ENCODE data around the gene TUG1. TPM values are rescaled to one million over a fixed set of nuclear protein-coding genes. Genes with fewer than 3 reads are reported as not detected.

Gene TUG1
- total RNA-seq (10 to 100 TPM; 18.7 to 38.4 (median 23.0) TPM), polyA plus RNA-seq (10 to 100 TPM; 18.2 to 49.1 TPM)

DNA sequence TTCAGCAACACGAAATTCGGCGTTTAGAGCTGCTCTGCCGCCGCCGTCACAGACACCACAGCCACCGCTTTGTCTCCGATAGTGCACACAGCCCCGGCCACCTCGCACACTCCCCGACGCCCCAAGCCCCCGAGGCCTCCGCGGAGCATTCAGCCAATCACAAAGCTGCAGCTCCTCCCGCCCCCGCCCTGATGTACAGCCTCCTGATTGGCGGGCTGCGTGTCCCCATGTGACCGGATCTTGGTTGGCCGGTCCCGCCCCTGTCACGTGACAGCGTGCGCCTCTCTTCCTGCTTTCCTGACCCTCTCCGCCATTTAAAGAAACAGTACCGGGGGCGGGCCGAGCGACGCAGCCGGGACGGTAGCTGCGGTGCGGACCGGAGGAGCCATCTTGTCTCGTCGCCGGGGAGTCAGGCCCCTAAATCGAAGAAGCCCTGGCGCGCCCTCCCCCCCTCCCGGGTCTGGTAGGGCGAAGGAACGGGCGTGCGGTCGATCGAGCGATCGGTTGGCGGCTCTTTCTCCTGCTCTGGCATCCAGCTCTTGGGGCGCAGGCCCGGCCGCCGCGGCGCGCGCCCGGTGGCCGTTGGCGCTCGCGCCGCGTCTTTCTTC is at the start of gene TUG1:
Gene TUG1 (plus strand): TSS at position 342 of the 608 bp plus-strand sequence.
- TF ChIP-seq, protein P1, sequence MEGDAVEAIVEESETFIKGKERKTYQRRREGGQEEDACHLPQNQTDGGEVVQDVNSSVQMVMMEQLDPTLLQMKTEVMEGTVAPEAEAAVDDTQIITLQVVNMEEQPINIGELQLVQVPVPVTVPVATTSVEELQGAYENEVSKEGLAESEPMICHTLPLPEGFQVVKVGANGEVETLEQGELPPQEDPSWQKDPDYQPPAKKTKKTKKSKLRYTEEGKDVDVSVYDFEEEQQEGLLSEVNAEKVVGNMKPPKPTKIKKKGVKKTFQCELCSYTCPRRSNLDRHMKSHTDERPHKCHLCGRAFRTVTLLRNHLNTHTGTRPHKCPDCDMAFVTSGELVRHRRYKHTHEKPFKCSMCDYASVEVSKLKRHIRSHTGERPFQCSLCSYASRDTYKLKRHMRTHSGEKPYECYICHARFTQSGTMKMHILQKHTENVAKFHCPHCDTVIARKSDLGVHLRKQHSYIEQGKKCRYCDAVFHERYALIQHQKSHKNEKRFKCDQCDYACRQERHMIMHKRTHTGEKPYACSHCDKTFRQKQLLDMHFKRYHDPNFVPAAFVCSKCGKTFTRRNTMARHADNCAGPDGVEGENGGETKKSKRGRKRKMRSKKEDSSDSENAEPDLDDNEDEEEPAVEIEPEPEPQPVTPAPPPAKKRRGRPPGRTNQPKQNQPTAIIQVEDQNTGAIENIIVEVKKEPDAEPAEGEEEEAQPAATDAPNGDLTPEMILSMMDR (IDR thresholded peaks at IDR 0.05): no peak
- intact Hi-C loops (cut with DNase I): no loop called here
- ATAC-seq (peak; percentile 95 to 99 (median 97)), FAIRE-seq (peak; percentile 23), DNase-seq (peak; percentile 94 to 99 (median 97))
- H3K27me3 ChIP-seq: no peaks in the 10 kb centered on the region
- peak within 1 kb of the TSS; percentile 80 to 95 (median 88) for H3K27ac ChIP-seq
- WGBS, 2 donors: 0% methylated on average over 52 to 67 of the region's 67 CpGs
- H3K36me3 ChIP-seq: peaks cover 0 to 17% (median 9%) of the 10 kb centered on the region in 3 donors
- no peaks in the 10 kb centered on the region for H3K9me3 ChIP-seq
- H3K4me3 ChIP-seq: peak within 1 kb of the TSS; percentile 47 to 81 (median 77)
- peaks cover 12 to 21% (median 18%) of the 10 kb centered on the region in 3 donors for H3K4me1 ChIP-seq

DNA sequence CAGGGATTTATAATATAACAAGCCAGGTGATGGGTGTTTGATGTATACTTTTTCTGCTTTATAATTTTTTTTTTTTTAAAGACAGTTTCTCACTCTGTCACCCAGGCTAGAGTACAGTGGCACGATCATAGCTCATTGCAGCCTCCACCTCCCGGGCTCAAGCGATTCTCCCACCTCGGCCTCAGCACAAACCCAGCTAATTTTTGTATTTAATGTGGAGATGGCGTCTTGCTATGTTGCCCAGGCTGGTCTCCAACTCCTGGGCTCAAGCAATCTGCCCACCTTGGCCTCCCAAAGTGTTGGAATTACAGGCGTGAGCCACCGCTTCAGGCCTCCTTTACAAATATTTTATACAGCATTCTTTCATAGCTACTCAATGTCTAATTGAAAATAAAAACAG is 49.1 kb upstream of the TUG1 start:
- DNase-seq (no peak), FAIRE-seq (no peak), ATAC-seq (no peak)
- Histone ChIP-seq H3K27me3 (no peaks in the 10 kb centered on the region), H3K4me3 (no peak overlapping the region), H3K9me3 (no peaks in the 10 kb centered on the region), H3K27ac (no peak overlapping the region), H3K4me1 (peaks cover 0 to 5% (median 4%) of the 10 kb centered on the region in 3 donors), H3K36me3 (no peaks in the 10 kb centered on the region)
- intact Hi-C loops (cut with DNase I): loop anchor here in 1 of 3 donors (5.0 to 10.0 kb wide), 2 partner anchors 155 to 288 kb away; no protein-coding TSS in a partner anchor
- TF ChIP-seq, protein P1 (IDR thresholded peaks at IDR 0.05): no peak
- WGBS, 2 donors: 83% methylated on average over 7 of the region's 7 CpGs

DNA sequence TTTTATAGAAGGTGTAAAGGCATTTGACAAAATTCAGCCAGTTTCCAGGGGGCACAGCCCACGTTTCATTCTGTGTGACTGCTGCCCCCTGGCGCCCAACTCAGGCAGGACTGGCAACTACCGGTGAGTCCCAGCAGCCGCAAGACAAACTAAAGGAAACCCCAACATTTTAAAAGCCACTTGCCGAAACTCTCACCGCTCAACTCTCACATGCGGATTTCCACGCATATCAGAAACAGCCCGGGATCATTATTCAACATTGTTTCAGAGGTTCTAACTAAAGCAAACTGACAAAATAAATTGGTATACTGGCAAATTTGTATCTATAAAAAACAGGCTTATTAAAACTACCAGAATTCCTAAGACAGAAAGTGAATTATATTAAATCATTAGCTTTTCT is 48.7 kb upstream of the TUG1 start:
- peak; percentile 76 to 84 (median 83) for ATAC-seq
- WGBS, 2 donors: 1% methylated on average over 9 of the region's 9 CpGs
- Histone ChIP-seq H3K27me3 (no peaks in the 10 kb centered on the region), H3K4me3 (peak overlapping the region in 1 of 4 donors; percentile 43), H3K4me1 (peaks cover 0 to 5% (median 4%) of the 10 kb centered on the region in 3 donors), H3K27ac (no peak overlapping the region), H3K36me3 (no peaks in the 10 kb centered on the region), H3K9me3 (no peaks in the 10 kb centered on the region)
- peak; percentile 71 for FAIRE-seq
- TF ChIP-seq, protein P1 (IDR thresholded peaks at IDR 0.05): peak; percentile 74 to 87 (median 86)
- peak; percentile 52 to 93 (median 74) for DNase-seq
- intact Hi-C loops (cut with DNase I): loop anchor here in 1 of 3 donors (5.0 to 10.0 kb wide), 2 partner anchors 156 to 288 kb away; no protein-coding TSS in a partner anchor

DNA sequence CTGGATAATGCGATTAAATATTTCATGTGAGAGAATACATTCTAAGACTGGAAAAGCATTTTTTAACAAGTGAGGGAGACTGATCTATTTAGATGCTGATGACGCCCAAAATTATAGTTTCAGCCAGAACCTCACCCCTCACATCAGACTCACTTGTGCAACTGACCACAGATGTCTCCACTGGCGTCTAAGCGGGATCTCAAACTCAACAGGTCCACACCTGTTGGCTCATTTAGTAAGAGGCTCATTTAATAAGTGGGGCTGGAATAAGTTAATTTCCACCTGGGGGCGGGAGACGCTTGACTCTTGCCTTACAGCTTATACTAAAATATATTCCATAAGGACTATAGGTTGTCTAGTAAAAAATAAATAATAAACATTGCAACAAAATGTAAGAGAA is 48.0 kb upstream of the TUG1 start:
- Histone ChIP-seq H3K9me3 (no peaks in the 10 kb centered on the region), H3K4me3 (peak overlapping the region in 2 of 4 donors; percentile 30 to 43), H3K27ac (no peak overlapping the region), H3K4me1 (peaks cover 0 to 5% (median 4%) of the 10 kb centered on the region in 3 donors), H3K36me3 (no peaks in the 10 kb centered on the region), H3K27me3 (no peaks in the 10 kb centered on the region)
- DNase-seq (no peak), ATAC-seq (peak in 3 of 4 donors; percentile 20 to 39 (median 22)), FAIRE-seq (no peak)
- 53 to 73% methylated on average over 6 of the region's 6 CpGs for WGBS, 2 donors
- intact Hi-C loops (cut with DNase I): loop anchor here in 1 of 3 donors (5.0 to 10.0 kb wide), 2 partner anchors 156 to 289 kb away; no protein-coding TSS in a partner anchor
- TF ChIP-seq, protein P1 (IDR thresholded peaks at IDR 0.05): no peak
